Naive thymus-derived CD4-positive, alpha-beta T cell (primary cell): Measurements from ENCODE around the gene VAT1L. TPM values are rescaled to one million over a fixed set of nuclear protein-coding genes. Genes with fewer than 3 reads are reported as not detected.

Source experiments
- ATAC-seq: fragments of 150-1000 bp; cut with Tn5 transposase; 2 replicates; pipeline ENCODE4 v1.10.0; 2021; ENCODE audit warnings: mild to moderate bottlenecking, moderate library complexity
- CTCF ChIA-PET: fragments of 350-600 bp; sonication (Branson Sonifier 250); formaldehyde crosslinking; loops from one replicate; lab custom pipeline; 2021; ENCODE audit warnings: antibody characterized with exemption; lab: Charles Lee
- POLR2A ChIA-PET: fragments of 350-600 bp; sonication (Branson Sonifier 250); formaldehyde crosslinking; loops from one replicate; lab custom pipeline; 2021; ENCODE audit warnings: antibody characterized with exemption, inconsistent platforms; lab: Charles Lee
- DNase-seq, 9 donors: peaks; one replicate each; pipeline versions ENCODE4 v3.0.0 to v3.0.0-alpha.2; 2020 to 2022; ENCODE audit warnings: mixed read lengths in 1 of 9
- H3K27ac ChIP-seq: one replicate; pipeline ENCODE4 v1.7.0; 2013; ENCODE audit warnings: mild to moderate bottlenecking, low read depth, low read length, moderate library complexity
- H3K27me3 ChIP-seq, 2 donors: one replicate each; pipeline ENCODE4 v1.7.0; 2013; ENCODE audit warnings: low read length in 2 of 2, mild to moderate bottlenecking in 2 of 2, moderate library complexity in 2 of 2; ENCODE audit not compliant: control insufficient read depth in 2 of 2, insufficient read depth in 2 of 2
- H3K36me3 ChIP-seq, 3 experiments: 1 replicate in 2 of 3; 2 replicates in 1 of 3; pipeline ENCODE4 v1.7.0; 2013; ENCODE audit warnings: low read length in 3 of 3, mild to moderate bottlenecking in 3 of 3, moderate library complexity in 1 of 3; ENCODE audit not compliant: insufficient read depth in 3 of 3, control insufficient read depth in 2 of 3
- H3K4me1 ChIP-seq, 2 donors: one replicate each; pipeline ENCODE4 v1.7.0; 2013; ENCODE audit warnings: low read length in 2 of 2, mild to moderate bottlenecking in 2 of 2, moderate library complexity in 1 of 2; ENCODE audit not compliant: control insufficient read depth in 2 of 2, insufficient read depth in 2 of 2
- H3K4me3 ChIP-seq: 2 replicates; pipeline ENCODE4 v1.7.0; 2013; ENCODE audit warnings: mild to moderate bottlenecking, low read length
- H3K9me3 ChIP-seq, 3 experiments: 1 replicate in 2 of 3; 2 replicates in 1 of 3; pipeline ENCODE4 v1.7.0; 2013; ENCODE audit warnings: low read length in 3 of 3; ENCODE audit not compliant: control insufficient read depth in 2 of 3
- H3K27ac Mint-ChIP-seq, 9 donors: one replicate each; pipeline ENCODE4 v1.8.0; 2020 to 2022; ENCODE audit warnings: mixed read lengths in 9 of 9, mild to moderate bottlenecking in 8 of 9, moderate library complexity in 5 of 9, inconsistent platforms in 2 of 9
- H3K27me3 Mint-ChIP-seq, 5 donors: one replicate each; pipeline ENCODE4 v1.8.0; 2021 to 2022; ENCODE audit warnings: mixed read lengths in 5 of 5, mild to moderate bottlenecking in 1 of 5
- H3K36me3 Mint-ChIP-seq, 5 donors: one replicate each; pipeline ENCODE4 v1.8.0; 2020 to 2022; ENCODE audit warnings: mixed read lengths in 5 of 5, mild to moderate bottlenecking in 3 of 5, inconsistent platforms in 1 of 5
- H3K4me1 Mint-ChIP-seq, 7 donors: one replicate each; pipeline ENCODE4 v1.8.0; 2020 to 2022; ENCODE audit warnings: mixed read lengths in 7 of 7, mild to moderate bottlenecking in 3 of 7, inconsistent platforms in 1 of 7
- H3K4me3 Mint-ChIP-seq, 10 donors: one replicate each; pipeline ENCODE4 v1.8.0; 2020 to 2022; ENCODE audit warnings: mild to moderate bottlenecking in 10 of 10, mixed read lengths in 10 of 10, moderate library complexity in 6 of 10, inconsistent platforms in 2 of 10
- H3K9me3 Mint-ChIP-seq, 11 donors: one replicate each; pipeline ENCODE4 v1.8.0; 2020 to 2022; ENCODE audit warnings: mixed read lengths in 11 of 11, mild to moderate bottlenecking in 4 of 11, inconsistent platforms in 1 of 11, moderate library complexity in 1 of 11
- intact Hi-C, 2 donors: fragments of 100-400 bp; cut with micrococcal nuclease; formaldehyde crosslinking; loops; one replicate each; pipeline ENCODE4 v1.15.1; 2023
- polyA plus RNA-seq, 2 donors: library from polyadenylated mRNA; unstranded; fragments of 300-500 nt; fragmentation: Illumina TruSeq; gene quantifications; one replicate each; pipeline ENCODE4 v1.2.3, GENCODE V29; 2021
- total RNA-seq, 6 experiments: library from RNA in 5 of 6; stranded (reverse) in 5 of 6; gene quantifications; 1 replicate in 5 of 6; 2 replicates in 1 of 6; pipeline ENCODE4 v1.2.3 and lab custom pipeline; 2021 to 2026

VAT1L gene
- total and polyA plus RNA-seq, 7 experiments from 2014 or later: not detected

DNA sequence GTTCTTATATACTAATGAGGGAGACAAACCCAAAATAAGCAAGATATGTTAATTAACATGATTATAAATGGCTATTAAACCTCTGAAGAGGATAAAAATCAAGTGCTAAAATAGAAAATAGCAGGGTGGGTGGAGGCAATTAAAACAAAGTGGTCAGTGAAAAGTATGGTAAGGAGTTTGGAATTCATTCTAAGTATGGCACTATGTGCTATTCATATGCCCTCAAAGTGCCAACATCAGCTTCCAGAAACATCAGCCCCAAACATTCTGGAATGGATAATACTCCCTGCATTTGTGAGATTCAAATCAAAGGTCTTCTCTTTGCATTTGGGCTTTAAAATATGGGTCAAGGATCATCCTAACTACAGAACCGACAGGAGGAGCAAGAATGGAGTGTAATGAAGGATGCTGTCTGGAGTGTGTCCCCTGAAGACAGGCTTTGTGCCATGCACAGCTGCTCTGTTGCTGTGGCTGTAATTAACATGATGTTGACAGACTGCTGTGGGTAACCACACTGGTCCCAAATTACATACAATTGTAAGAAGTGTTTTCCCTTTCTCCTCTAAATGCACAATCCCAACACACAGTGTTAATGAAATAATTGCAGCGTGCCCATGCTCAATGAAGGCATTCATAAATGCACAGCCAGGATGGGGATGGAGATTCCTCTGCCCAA, 93.1 kb downstream of the VAT1L start:
- H3K27ac Mint-ChIP-seq: no peak overlapping the region
- CTCF ChIA-PET: no interaction called here
- H3K4me1 Mint-ChIP-seq: no peaks in the 10 kb centered on the region

DNA sequence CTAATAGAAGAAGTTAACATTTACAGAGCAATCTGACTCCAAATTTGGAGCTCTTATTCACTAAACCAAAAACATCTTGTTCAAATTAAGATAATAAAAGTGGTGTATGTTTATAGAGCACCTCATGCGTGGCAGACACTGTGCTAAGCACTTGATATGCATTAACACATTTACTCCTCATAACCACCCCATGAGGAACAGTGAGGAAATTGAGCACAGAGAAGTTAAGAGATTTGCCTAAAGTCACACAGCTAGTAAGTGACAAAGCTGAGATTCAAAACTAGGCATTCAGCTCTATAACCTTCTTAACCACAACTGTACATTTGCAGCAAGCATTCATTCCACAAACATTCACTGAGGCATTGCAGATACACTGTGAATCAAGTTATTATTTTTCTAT, 94.0 kb downstream of the VAT1L start:
- no peak overlapping the region for H3K4me3 Mint-ChIP-seq
- H3K27me3 Mint-ChIP-seq: peaks cover 6 to 18% (median 10%) of the 10 kb centered on the region in 5 donors
- POLR2A ChIA-PET: no interaction called here
- no peak for ATAC-seq
- CTCF ChIA-PET: no interaction called here
- Histone ChIP-seq H3K4me3 (no peak overlapping the region), H3K27me3 (no peaks in the 10 kb centered on the region), H3K9me3 (no peaks in the 10 kb centered on the region), H3K36me3 (no peaks in the 10 kb centered on the region), H3K27ac (no peak overlapping the region), H3K4me1 (no peaks in the 10 kb centered on the region)
- no peak overlapping the region for H3K27ac Mint-ChIP-seq
- H3K9me3 Mint-ChIP-seq: peaks cover 0 to 1% (median 0%) of the 10 kb centered on the region in 11 donors
- peaks cover 0 to 4% (median 0%) of the 10 kb centered on the region in 5 donors for H3K36me3 Mint-ChIP-seq
- no peaks in the 10 kb centered on the region for H3K4me1 Mint-ChIP-seq
- intact Hi-C loops: no loop called here
- no peak for DNase-seq

More for the DNA sequence above, 93.1 kb downstream of the VAT1L start:
- Histone ChIP-seq H3K9me3 (no peaks in the 10 kb centered on the region), H3K36me3 (no peaks in the 10 kb centered on the region), H3K4me1 (no peaks in the 10 kb centered on the region), H3K27ac (no peak overlapping the region), H3K4me3 (no peak overlapping the region), H3K27me3 (no peaks in the 10 kb centered on the region)
- intact Hi-C loops: no loop called here
- Mint-ChIP-seq H3K4me3 (no peak overlapping the region), H3K9me3 (peaks cover 0 to 1% (median 0%) of the 10 kb centered on the region in 11 donors), H3K36me3 (peaks cover 0 to 4% (median 0%) of the 10 kb centered on the region in 5 donors), H3K27me3 (peaks cover 4 to 18% (median 6%) of the 10 kb centered on the region in 5 donors)
- DNase-seq: no peak
- no peak for ATAC-seq
- POLR2A ChIA-PET: no interaction called here

DNA sequence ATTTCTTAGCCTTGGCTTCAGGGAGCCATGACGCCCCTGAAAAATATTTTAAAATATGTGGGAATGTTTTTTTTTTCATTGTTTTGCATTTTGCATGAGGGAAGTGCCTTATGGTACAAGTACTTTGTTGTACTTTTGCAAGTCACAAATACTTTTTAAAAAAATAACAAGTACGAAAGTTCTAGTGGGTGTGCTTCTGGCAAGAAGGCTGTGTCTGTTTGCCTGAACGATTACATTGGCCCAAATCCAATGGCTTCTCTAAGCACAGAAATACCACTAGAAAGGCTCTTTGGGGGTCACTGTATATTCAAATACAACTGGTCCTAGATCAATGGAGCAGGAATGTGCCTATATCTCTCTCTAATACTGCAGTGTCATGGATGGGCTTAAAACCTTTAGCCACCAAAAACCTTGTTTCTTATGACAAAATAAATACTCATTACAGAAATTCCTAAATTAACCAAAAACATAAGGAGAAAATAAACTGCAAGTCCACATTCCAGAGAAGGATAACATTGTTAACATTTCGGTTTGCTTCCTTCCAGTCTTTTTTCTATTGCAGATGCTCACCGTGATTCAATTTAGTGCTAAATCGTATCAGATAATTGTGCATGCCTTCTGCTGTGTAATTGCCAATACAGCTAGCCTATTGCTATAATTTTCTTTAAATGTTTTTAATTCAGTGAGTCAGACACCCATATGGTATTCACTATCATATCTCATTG, 97.4 kb downstream of the VAT1L start:
- CTCF ChIA-PET: no interaction called here
- H3K27ac ChIP-seq: no peak overlapping the region
- Mint-ChIP-seq H3K4me1 (no peaks in the 10 kb centered on the region), H3K4me3 (no peak overlapping the region), H3K27ac (no peak overlapping the region), H3K36me3 (peaks cover 0 to 4% (median 0%) of the 10 kb centered on the region in 5 donors), H3K27me3 (peaks cover 5 to 34% (median 21%) of the 10 kb centered on the region in 5 donors), H3K9me3 (no peaks in the 10 kb centered on the region)
- no peaks in the 10 kb centered on the region for H3K36me3 ChIP-seq
- H3K4me3 ChIP-seq: no peak overlapping the region
- no peak for ATAC-seq
- H3K4me1 ChIP-seq: no peaks in the 10 kb centered on the region
- H3K27me3 ChIP-seq: no peaks in the 10 kb centered on the region
- intact Hi-C loops: no loop called here
- DNase-seq: no peak
- H3K9me3 ChIP-seq: no peaks in the 10 kb centered on the region
- POLR2A ChIA-PET: interaction anchor here (0.6 kb wide), 1 partner anchor 28 kb away, joined by 3 read pairs; no protein-coding TSS in a partner anchor

DNA sequence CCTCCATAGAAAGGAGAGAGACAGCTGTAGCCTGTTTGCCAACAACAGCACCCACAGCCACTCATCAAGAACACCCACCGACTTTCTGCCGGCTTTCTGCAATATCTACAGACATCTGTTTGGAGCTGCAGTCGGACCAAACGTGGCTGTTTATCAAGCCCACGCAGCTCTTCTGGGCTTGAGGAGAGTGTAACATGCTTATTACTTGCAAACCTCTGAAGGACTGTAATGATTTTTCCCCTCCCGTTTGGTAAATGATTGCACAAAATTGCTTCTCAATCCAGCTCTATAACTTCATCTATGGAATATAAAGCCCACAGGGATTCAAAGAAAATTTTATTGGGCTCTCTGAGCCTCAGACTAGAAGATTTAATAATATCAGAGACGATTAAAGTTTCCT, 100.5 kb downstream of the VAT1L start:
- ATAC-seq (no peak), DNase-seq (no peak)
- Histone ChIP-seq H3K4me3 (no peak overlapping the region), H3K4me1 (no peaks in the 10 kb centered on the region), H3K27me3 (no peaks in the 10 kb centered on the region), H3K9me3 (no peaks in the 10 kb centered on the region), H3K27ac (no peak overlapping the region), H3K36me3 (no peaks in the 10 kb centered on the region)
- intact Hi-C loops: no loop called here
- ChIA-PET POLR2A (no interaction called here), CTCF (interaction anchor here (0.5 kb wide), 1 partner anchor 199 kb away, joined by 4 read pairs; no protein-coding TSS in a partner anchor)
- H3K36me3 Mint-ChIP-seq: peaks cover 0 to under 1% (median 0%) of the 10 kb centered on the region in 5 donors
- H3K4me3 Mint-ChIP-seq: no peak overlapping the region
- peaks cover 3 to 31% (median 17%) of the 10 kb centered on the region in 5 donors for H3K27me3 Mint-ChIP-seq
- no peak overlapping the region for H3K27ac Mint-ChIP-seq
- H3K4me1 Mint-ChIP-seq: no peaks in the 10 kb centered on the region
- no peaks in the 10 kb centered on the region for H3K9me3 Mint-ChIP-seq

DNA sequence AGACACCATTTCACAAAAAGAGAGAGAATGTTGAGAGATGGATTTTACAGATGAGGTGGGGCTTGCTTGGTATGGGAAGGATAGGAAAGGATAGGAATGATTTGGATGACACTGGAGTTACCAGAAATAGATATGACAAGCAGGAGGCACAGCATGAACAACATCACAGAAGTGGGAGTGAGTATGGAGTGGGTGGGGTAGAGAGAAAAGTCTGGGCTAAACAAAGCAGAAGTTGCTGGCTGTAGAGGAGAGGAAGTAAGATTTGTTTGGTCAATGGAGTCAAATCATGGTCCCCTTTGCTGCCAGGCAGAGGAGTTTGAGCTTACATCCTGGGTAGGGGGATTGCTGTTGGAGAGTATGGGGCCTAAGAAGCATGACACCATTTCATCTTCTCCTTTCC, 101.7 kb downstream of the VAT1L start:
- Mint-ChIP-seq H3K36me3 (no peaks in the 10 kb centered on the region), H3K4me3 (no peak overlapping the region), H3K27ac (no peak overlapping the region), H3K4me1 (no peaks in the 10 kb centered on the region), H3K9me3 (no peaks in the 10 kb centered on the region), H3K27me3 (peaks cover 3 to 30% (median 16%) of the 10 kb centered on the region in 5 donors)
- Histone ChIP-seq H3K27ac (no peak overlapping the region), H3K9me3 (no peaks in the 10 kb centered on the region), H3K4me3 (no peak overlapping the region), H3K4me1 (no peaks in the 10 kb centered on the region), H3K27me3 (no peaks in the 10 kb centered on the region), H3K36me3 (no peaks in the 10 kb centered on the region)
- ATAC-seq (no peak), DNase-seq (no peak)
- POLR2A ChIA-PET: no interaction called here
- intact Hi-C loops: no loop called here
- CTCF ChIA-PET: no interaction called here

DNA sequence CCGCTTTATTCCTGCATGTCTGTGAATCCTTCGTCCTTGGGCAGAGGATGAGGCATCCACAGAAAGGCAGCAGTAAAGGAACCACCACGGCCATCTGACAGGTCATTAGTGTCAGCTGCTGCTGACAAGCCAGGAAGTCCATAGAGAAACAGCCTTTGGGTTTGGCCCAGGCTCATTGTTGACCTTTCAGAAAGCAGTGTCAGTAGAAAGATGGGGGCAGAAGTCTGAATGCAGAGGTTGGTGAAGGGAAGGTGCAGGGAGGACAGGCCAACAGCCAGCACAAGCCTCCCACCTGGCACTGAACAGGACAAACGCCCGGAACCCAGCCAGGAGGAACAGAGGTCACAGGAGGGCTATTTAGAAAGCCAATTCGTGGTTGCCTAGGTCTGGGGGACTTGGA, 105.8 kb downstream of the VAT1L start:
- H3K36me3 Mint-ChIP-seq: no peaks in the 10 kb centered on the region
- Histone ChIP-seq H3K4me1 (no peaks in the 10 kb centered on the region), H3K4me3 (no peak overlapping the region), H3K27me3 (no peaks in the 10 kb centered on the region), H3K9me3 (no peaks in the 10 kb centered on the region), H3K36me3 (no peaks in the 10 kb centered on the region), H3K27ac (no peak overlapping the region)
- no peak overlapping the region for H3K27ac Mint-ChIP-seq
- POLR2A ChIA-PET: no interaction called here
- DNase-seq: no peak
- H3K4me1 Mint-ChIP-seq: peaks cover 0 to 2% (median 0%) of the 10 kb centered on the region in 7 donors
- CTCF ChIA-PET: no interaction called here
- intact Hi-C loops: no loop called here
- H3K4me3 Mint-ChIP-seq: no peak overlapping the region
- H3K27me3 Mint-ChIP-seq: peaks cover 0 to 25% (median 8%) of the 10 kb centered on the region in 5 donors
- ATAC-seq: no peak
- H3K9me3 Mint-ChIP-seq: no peaks in the 10 kb centered on the region
